IPS-NIHi7 (cell line): ENCODE measurements around the gene POU2AF3.
"Not testable (repeated sequence)": the region's sequence is repeated elsewhere in the genome, so short reads cannot be mapped to it uniquely, and the experiment has no call there.

Source experiments
- DNase-seq: peaks from one replicate; pipeline ENCODE4 v3.0.0; 2012; ENCODE audit warnings: mixed read lengths; ENCODE audit errors: extremely low spot score

Gene POU2AF3, protein sequence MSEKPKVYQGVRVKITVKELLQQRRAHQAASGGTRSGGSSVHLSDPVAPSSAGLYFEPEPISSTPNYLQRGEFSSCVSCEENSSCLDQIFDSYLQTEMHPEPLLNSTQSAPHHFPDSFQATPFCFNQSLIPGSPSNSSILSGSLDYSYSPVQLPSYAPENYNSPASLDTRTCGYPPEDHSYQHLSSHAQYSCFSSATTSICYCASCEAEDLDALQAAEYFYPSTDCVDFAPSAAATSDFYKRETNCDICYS

DNA sequence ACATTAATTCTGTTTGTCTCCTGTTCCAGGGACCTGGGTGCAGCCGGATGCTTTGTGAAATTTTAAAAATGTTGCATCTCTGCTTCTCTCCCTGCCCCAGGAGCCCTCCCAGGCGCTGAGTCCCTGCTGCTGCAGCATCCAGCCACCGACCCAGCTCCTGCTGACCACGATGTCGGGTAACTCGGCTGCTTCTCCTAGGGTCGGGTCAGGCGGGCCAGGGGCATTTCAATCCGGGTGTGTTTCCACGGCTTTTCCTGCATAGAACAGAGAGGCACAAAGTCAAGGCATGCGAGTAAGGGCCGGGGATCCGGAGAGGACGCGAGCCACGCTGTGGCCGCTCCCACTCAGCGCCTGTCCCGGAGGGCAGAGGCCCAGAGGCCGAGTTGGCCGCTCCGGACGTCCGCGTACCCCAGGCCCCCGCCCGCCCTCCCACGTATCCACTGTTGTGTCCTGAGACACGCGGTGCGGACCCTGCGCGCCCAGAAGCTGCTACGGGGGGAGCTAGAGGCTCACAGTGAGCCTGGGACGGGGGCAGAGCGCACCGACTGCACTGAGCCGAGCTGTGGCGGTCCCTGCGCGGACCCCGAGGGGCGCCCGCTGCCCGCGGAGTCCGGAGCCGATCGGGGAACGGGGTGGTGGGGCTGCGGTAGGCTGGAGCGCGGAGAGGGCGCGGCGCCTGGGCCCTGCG, at the start of gene POU2AF3:
Gene POU2AF3 (plus strand): TSS at position 134 of the 688 bp plus-strand sequence. CDS start 36 bp downstream, at position 170.
- peak; percentile 34 for DNase-seq

DNA sequence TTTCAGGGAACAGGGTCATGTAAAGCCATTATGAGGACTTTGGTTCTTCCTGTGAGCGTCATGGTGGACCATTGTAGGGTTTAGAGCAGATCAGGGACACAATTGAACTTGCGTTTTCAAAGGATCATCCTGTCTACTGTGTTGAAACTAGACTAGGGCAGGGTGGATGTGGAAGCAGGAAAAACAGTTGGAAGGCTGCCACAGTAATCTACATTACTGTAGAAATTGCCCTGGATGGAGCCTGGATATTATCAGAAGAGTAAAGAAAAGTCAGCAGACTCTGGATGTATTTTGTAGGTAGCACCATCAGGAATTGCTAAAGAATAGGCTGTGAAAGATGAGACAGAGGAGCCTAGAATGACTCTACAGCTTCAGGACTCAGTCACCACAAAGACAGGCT, 47.4 kb upstream of the POU2AF3 start:
- DNase-seq: no peak

- no peak for DNase-seq
Measured at GRCh38 chr11:111253131-111253530, 45.2 kb upstream of the POU2AF3 start.

DNA sequence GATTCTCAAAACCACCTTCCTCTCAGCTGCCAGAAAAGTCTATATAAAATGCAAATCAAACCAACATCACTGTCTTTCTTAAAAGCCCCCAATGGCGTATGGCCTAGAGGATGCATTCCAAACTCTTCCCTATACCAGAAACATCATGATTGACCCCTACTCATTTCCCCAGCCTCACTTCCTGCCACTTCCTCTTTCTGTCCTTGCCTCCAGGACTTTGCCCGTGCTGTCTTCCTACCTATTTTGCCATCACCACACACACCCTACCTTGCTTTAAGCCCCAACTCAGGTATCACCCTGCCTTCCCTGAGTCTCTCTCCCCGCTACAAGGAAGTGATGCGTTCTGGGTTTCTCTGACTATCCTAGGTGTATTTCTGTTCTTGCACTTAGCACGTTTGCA, 44.7 kb upstream of the POU2AF3 start:
- DNase-seq: no peak

- DNase-seq: no peak
Measured at GRCh38 chr11:111258046-111258445, 40.3 kb upstream of the POU2AF3 start.

GRCh38 chr11:111259896-111260295, 38.5 kb upstream of the POU2AF3 start:
- DNase-seq: no peak

GRCh38 chr11:111260811-111261210, 37.5 kb upstream of the POU2AF3 start:
- no peak for DNase-seq

GRCh38 chr11:111264646-111265045, 33.7 kb upstream of the POU2AF3 start:
- DNase-seq: no peak

- no peak for DNase-seq
Measured at GRCh38 chr11:111265421-111265820, 32.9 kb upstream of the POU2AF3 start.

DNA sequence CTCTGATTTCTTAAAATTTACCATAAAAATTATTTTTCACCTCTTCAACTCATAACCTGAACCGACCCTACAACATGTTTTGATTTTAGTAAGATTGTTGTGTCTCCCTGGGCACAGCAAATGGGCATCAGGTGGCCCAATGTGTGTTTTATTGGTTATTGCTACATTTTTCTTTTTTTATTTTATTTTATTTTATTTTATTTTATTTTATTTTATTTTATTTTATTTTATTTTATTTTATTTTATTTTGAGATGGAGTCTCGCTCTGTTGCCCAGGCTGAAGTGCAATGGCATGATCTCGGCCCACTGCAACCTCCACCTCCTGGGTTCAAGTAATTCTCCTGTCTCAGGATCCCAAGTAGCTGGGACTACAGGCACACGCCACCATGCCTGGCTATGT, 30.0 kb upstream of the POU2AF3 start:
- not testable (repeated sequence) for DNase-seq

- no peak for DNase-seq
Measured at GRCh38 chr11:111269146-111269868, 29.0 kb upstream of the POU2AF3 start.

GRCh38 chr11:111272420-111272819, 25.9 kb upstream of the POU2AF3 start:
- no peak for DNase-seq

DNA sequence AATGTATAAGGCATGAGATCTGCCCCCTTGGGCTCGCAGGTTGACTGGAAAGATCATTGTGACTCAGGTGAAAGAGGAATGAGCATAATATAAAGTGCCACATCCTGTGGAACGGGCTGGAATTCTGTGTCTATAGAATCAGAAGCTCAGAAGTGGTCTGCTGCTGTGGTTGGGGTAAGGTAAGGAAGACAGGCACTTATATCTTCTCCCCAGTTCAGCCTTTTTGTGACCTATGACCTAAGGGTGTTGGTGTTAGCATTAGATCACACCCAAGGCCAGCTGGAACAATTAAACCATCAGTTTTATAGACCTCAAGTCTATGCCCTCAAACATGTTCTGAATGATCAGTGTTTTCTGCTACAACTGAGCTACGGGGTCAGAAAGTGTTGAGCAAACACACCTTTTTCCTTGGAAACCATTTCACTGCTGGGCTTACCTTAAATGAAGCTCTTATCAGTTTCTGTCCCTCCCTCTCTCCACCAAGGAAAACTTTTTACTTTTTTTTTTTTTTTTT, 15.7 kb upstream of the POU2AF3 start:
- DNase-seq: no peak

GRCh38 chr11:111283945-111284481, 14.3 kb upstream of the POU2AF3 start:
- DNase-seq: no peak

DNA sequence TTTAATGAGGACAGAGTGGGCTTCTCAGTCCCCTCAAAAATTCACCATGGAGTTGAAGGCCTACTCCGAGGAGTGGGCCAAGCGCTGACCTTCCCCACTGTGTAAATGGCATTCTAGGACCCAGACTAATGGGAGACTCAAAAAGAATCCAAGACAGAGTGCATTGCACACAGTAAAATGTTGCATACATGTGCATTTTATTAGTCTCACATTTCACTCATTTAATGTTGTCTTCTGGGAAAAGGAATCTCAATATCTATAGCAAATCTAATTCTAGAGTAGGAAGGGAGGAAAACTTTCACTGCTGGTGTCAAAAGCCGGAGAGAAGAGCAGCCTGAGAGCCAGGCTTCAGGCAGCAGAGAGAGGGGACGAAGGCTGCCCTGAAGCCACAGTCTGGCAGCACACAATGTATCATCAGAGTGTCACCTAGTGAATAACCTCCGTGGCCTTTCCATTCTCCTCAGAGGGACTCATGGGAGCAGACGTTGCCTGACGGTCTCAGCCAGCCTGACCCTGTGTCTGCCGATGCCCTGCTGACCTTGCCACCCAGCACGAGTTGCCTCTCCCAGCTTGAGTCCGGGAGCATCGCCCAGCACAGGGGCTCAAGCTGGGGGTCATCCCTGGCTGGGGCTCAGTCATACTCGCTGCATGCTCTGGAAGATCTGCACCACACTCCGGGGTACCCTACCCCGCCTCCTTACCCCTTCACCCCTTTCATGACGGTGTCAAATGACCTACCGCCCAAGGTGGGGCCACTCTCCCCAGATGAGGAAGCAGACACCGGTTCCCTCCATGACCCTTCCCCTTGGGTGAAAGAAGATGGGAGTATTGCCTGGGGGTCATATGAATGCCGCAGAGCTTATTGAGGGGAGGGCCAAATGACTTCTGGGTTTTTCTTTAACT, 12.9 kb upstream of the POU2AF3 start:
- no peak for DNase-seq

- DNase-seq: no peak
Measured at GRCh38 chr11:111291764-111292163, 6.6 kb upstream of the POU2AF3 start.

- DNase-seq: not testable (repeated sequence)
Measured at GRCh38 chr11:111292408-111292807, 5.9 kb upstream of the POU2AF3 start.

- DNase-seq: no peak
Measured at GRCh38 chr11:111296196-111296595, 2.1 kb upstream of the POU2AF3 start.

DNA sequence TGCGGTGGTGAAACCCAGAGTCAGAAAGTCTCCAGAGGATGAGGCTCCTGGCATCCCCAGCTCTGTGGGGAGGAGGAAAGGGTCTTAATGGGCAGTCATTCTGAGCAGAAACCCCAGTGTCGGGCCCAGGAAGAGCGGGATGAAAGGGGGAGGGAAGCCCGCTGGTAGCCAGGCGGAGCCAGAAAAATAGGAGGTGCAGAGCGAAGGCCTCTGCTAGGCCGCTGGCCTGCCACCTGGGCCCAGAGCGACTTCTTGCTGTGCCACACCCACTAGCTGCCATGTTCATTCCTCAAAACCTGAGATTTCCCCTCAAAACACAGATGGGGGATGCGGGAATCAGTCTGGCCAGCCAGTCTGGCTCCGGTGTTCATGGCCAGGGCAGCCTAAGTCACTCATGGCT, 650 bp upstream of the POU2AF3 start:
- DNase-seq: peak; percentile 28

DNA sequence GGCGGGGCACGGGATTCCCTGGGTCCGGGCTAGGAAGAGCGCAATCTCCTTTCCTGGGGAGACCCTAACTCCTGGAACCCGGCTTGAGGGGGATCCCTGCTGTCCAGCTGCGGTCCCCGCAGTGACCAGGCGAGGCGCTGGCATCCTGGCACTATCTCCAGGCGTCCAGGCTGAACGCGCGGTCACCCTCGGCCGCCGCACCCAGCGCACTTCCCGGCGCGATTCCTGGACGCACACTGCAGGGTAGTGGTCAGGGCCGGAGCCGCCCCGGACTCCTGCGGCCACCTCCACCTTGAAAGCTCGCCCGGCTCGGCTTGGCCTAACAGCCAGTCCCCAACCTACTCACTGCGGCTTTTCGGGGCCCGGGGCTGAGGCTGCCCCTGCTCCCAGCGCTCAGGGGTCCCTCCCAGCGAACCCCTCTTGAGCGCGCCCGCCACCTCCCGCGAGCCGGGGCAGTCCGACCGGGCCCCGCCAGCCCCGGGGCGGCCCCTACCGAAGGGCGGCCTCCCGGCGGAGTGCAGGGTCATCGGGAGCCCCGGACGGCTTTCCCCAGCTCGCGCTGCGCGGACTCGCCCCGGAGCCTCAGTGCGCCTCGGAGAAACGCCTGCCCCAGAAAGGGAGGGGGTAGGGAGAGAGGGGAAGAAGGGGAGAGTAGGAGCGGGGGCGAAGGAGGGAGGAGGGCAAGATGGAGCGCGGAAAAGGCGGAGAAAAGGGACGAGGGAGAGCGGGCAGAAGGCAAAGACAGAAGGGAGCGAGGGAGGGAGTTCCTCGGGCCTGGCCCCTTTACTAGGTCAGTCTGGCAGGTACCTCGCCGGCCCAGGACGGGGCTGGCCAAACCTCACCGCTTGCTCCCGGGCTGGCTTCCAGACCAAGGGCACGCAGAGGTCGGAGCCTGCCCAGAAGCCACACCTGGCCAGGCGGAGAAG, 1.0 kb downstream of the POU2AF3 start:
- DNase-seq: peak; percentile 58
